Measurements from ENCODE around the gene LCORL.

The LCORL gene

DNA sequence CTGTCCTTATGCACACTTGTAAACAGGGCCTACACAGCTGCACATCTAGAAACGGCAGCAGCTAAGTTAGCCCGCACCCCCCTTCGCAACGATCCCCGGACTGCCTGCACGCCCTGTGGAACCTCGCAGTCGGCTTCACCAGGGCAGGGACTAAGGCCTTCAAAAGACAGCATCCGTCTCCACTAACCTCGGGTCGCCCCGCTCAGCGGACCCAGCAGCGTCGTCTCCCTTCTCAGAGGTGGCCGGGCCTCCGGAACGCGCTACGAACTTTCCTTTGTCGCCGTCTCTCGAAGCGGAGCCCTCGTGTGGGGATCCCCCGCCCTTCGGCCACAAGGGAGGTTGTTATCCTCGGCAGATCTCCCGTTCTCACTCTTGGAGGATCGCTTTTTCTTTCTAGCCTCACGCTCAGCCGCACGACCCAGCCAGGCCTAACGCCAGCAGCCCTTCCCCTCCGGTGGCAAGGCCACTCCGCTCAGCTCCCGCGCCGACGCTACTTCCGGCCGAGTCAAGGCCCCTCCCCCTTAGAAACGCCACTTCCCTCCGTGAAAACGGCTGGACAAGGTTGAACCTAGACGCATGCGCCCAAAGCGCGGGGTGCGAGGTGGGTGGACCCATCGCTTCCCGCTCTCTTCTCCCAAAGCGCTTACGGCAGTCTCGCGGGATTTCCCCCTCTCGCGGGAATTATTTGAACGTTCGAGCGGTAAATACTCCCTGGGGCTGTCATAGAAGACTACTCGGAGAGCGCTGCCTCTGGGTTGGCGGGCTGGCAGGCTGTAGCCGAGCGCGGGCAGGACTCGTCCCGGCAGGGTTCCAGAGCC, 211.1 kb downstream of the LCORL start, which contains the start of the genes DCAF16 and NCAPG:
TSS of gene DCAF16 (minus strand) at position 498 of the 818 bp plus-strand sequence. CDS start 6,616 bp downstream, outside the sequence.
TSS of gene NCAPG (plus strand) at position 720 of the 818 bp plus-strand sequence. CDS start 99 bp downstream, outside the sequence.
- Mint-ChIP-seq H3K36me3 (ENCODE audit: insufficient read depth) (peaks cover 16% of the 10 kb centered on the region), H3K4me1 (peaks cover 65% of the 10 kb centered on the region), H3K4me3 (peak within 1 kb of the TSS; percentile 96), H3K27ac (ENCODE audit: low read depth) (peak within 1 kb of the TSS; percentile 98), H3K27me3 (no peaks in the 10 kb centered on the region), H3K9me3 (no peaks in the 10 kb centered on the region)
- ATAC-seq (replicated peaks; ENCODE audit: extremely low read depth, poor library complexity, severe bottlenecking) (peak; percentile 82), DNase-seq (ENCODE audit: low spot score in 2 of 2) (peak; percentile 98 to 100)

DNA sequence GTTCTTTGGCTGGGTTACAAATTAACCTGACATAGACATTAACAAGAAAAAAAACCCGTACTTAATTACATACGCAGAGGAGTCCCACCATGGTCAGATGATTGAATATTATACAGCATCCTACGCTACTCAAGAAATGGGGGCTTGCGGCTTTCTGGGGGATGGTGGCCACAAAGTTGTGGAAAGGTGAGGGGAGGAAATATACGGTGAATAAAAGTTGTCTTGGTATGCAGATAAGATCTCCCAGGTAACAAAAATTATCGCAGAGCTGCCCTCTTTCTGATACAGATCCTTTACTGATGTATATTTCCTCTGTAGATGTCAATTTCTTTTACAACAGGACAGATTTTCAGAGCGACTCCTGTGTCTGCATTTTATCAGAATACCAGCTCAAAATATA, 211.9 kb downstream of the LCORL start:
- DNase-seq (ENCODE audit: low spot score in 2 of 2) (no peak), ATAC-seq (replicated peaks; ENCODE audit: extremely low read depth, poor library complexity, severe bottlenecking) (no peak)
- no peaks in the 10 kb centered on the region for H3K27me3 Mint-ChIP-seq
- peaks cover 17% of the 10 kb centered on the region for H3K36me3 Mint-ChIP-seq (ENCODE audit: insufficient read depth)
- H3K27ac Mint-ChIP-seq (ENCODE audit: low read depth): peak overlapping the region; percentile 98
- peak overlapping the region; percentile 96 for H3K4me3 Mint-ChIP-seq
- no peaks in the 10 kb centered on the region for H3K9me3 Mint-ChIP-seq
- H3K4me1 Mint-ChIP-seq: peaks cover 68% of the 10 kb centered on the region

DNA sequence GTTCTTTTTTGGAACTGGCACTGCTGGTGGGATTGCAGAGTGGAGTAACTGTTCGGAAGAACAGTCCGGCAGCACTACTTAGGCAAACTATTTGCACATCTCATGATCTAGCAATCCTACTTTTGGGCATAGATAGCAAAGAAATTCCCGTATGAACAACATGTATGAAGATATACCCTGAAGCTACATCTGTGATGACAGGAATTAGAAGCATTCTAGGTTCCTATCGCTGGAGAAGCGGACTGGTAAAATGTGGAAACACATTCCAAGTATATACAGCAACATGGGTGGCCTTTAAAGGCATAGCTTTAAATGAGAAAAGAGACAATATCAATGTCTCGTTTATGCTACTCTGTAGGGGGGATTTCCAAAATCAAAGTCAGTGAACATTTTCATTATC, 214.1 kb downstream of the LCORL start:
- H3K9me3 Mint-ChIP-seq: no peaks in the 10 kb centered on the region
- ATAC-seq (replicated peaks; ENCODE audit: extremely low read depth, poor library complexity, severe bottlenecking) (no peak), DNase-seq (ENCODE audit: low spot score in 2 of 2) (no peak)
- peaks cover 37% of the 10 kb centered on the region for H3K36me3 Mint-ChIP-seq (ENCODE audit: insufficient read depth)
- H3K4me3 Mint-ChIP-seq: peak overlapping the region; percentile 96
- H3K27ac Mint-ChIP-seq (ENCODE audit: low read depth): peak overlapping the region; percentile 78
- H3K27me3 Mint-ChIP-seq: no peaks in the 10 kb centered on the region
- H3K4me1 Mint-ChIP-seq: peaks cover 68% of the 10 kb centered on the region

DNA sequence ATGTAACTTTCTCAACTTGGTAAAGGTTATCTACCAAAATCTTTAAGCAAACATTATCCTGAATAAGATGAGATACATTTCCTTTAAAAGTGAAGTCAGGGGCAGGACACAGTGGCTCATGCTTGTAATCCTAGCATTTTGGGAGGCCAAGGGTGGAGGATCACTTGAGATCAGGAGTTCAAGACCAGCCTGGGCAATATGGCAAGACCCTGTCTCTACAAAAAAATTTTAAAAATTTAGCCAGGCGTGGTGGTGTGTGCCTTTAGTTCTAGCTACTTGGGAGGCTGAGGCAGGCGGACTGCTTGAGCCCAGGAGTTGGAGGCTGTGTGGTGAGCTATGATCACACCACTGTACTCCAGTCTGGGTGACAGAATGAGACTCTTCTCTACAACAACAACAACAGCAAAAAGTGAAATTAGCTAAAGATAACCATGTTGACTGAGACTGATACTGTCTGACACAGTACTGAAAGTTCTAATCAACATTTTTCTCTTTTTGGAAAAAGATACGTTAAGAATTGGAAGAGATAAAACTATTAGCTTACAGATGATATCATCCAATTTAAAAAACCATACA, 215.9 kb downstream of the LCORL start:
- DNase-seq (ENCODE audit: low spot score in 2 of 2) (no peak), ATAC-seq (replicated peaks; ENCODE audit: extremely low read depth, poor library complexity, severe bottlenecking) (no peak)
- Mint-ChIP-seq H3K4me1 (peaks cover 60% of the 10 kb centered on the region), H3K27ac (ENCODE audit: low read depth) (peak overlapping the region; percentile 78), H3K27me3 (no peaks in the 10 kb centered on the region), H3K4me3 (no peak overlapping the region), H3K9me3 (no peaks in the 10 kb centered on the region), H3K36me3 (ENCODE audit: insufficient read depth) (peaks cover 43% of the 10 kb centered on the region)

DNA sequence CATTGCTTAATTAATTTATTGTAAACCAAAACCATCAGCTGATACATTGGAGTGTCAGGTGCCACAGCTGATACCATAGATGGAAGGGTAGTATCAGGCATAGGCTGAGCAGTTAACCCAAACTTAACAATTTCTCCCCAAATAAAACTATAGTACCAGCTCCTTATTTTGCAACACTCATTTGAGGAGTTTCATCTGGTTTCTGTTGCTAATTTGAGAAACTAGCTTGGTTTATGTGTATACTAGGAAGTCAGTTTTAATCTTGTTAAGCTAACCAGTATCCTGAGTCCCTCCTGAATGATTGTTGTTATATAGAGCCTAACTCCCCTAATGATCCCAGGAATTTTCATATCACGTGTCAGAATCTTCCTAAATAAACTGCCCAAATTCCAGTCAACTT, 223.7 kb downstream of the LCORL start:
- peaks cover 8% of the 10 kb centered on the region for H3K4me1 Mint-ChIP-seq
- no peak for ATAC-seq (replicated peaks; ENCODE audit: extremely low read depth, poor library complexity, severe bottlenecking)
- peaks cover 23% of the 10 kb centered on the region for H3K36me3 Mint-ChIP-seq (ENCODE audit: insufficient read depth)
- no peaks in the 10 kb centered on the region for H3K9me3 Mint-ChIP-seq
- no peak overlapping the region for H3K4me3 Mint-ChIP-seq
- no peak for DNase-seq (ENCODE audit: low spot score in 2 of 2)
- peak overlapping the region; percentile 62 for H3K27ac Mint-ChIP-seq (ENCODE audit: low read depth)
- H3K27me3 Mint-ChIP-seq: no peaks in the 10 kb centered on the region

DNA sequence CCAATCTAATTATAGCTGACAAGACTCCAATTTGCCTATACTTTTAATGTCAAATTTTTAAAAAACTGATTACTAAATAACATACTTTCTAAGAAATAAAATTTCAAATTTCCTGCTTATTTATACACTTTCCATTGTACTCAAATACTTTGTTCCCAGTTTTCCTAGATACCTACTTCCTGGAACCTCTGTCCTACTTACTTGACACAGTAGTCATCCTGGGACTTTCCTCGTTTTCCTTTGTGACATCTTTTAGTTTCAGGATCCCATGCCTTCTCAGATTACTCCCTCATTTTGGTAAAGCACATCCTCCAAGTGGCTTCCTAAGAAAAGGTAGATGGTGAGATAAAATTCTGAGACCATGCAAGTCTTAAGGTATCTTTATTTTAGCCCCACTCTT, 226.8 kb downstream of the LCORL start:
- ATAC-seq (replicated peaks; ENCODE audit: extremely low read depth, poor library complexity, severe bottlenecking): no peak
- Mint-ChIP-seq H3K9me3 (no peaks in the 10 kb centered on the region), H3K4me1 (no peaks in the 10 kb centered on the region), H3K27me3 (no peaks in the 10 kb centered on the region), H3K4me3 (no peak overlapping the region), H3K27ac (ENCODE audit: low read depth) (no peak overlapping the region), H3K36me3 (ENCODE audit: insufficient read depth) (peaks cover 13% of the 10 kb centered on the region)
- no peak for DNase-seq (ENCODE audit: low spot score in 2 of 2)

Data from central memory CD8-positive, alpha-beta T cell (primary cell).